ENCODE measurements around the gene SUN2.

DNA sequence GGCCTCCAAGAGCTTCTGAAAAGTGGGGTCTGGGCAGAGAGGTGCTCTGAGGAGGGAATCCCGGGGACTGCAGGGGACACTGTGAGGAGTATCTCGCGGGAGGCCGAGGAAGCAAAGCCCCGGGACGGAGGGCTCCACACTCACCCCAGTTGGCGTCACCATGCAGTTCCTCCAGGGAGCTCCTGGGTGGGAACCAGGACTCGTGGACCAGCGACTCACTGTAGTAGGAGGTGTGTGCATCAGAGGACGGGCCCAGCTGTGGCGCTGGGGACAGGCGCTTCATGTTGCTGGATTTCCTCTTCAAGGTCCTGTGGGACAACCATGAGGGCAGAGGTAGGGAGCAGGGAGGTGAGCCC lies 4.8 kb downstream of the SUN2 start:
- TF ChIP-seq EZH2 (optimal IDR thresholded peaks at IDR 0.05; ENCODE audit: low read depth, low read length) (no peak), EZH2phosphoT487 (IDR thresholded peaks at IDR 0.05; ENCODE audit: low read length) (no peak)
- TF ChIP-seq, protein P1, sequence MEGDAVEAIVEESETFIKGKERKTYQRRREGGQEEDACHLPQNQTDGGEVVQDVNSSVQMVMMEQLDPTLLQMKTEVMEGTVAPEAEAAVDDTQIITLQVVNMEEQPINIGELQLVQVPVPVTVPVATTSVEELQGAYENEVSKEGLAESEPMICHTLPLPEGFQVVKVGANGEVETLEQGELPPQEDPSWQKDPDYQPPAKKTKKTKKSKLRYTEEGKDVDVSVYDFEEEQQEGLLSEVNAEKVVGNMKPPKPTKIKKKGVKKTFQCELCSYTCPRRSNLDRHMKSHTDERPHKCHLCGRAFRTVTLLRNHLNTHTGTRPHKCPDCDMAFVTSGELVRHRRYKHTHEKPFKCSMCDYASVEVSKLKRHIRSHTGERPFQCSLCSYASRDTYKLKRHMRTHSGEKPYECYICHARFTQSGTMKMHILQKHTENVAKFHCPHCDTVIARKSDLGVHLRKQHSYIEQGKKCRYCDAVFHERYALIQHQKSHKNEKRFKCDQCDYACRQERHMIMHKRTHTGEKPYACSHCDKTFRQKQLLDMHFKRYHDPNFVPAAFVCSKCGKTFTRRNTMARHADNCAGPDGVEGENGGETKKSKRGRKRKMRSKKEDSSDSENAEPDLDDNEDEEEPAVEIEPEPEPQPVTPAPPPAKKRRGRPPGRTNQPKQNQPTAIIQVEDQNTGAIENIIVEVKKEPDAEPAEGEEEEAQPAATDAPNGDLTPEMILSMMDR (IDR thresholded peaks at IDR 0.05; ENCODE audit: low read length), result no peak

Data from MM.1S (cell line).